Mammary epithelial cell (primary cell): ENCODE measurements around the gene GPX4.

ENCODE experiments used
- EZH2 ChIP-seq: IDR thresholded peaks from 2 replicates; pipeline ENCODE4 v1.6.1; 2012; ENCODE audit warnings: low read length, inconsistent platforms, borderline replicate concordance
- TF ChIP-seq, protein P1 (sequence below), 2 donors: IDR thresholded peaks in 1 of 2; conservative IDR thresholded peaks in 1 of 2; 2 replicates each; pipeline ENCODE4 v1.5.1; 2011 to 2012; ENCODE audit warnings: inconsistent platforms in 2 of 2, low read length in 2 of 2, mild to moderate bottlenecking in 2 of 2, control low read depth in 1 of 2, low read depth in 1 of 2; ENCODE audit not compliant: insufficient read depth in 1 of 2; ENCODE audit errors: extremely low read depth in 1 of 2

GRCh38 chr19:1107661-1108261, 4.0 kb downstream of the GPX4 start:
- TF ChIP-seq EZH2: no peak
- TF ChIP-seq, protein P1, sequence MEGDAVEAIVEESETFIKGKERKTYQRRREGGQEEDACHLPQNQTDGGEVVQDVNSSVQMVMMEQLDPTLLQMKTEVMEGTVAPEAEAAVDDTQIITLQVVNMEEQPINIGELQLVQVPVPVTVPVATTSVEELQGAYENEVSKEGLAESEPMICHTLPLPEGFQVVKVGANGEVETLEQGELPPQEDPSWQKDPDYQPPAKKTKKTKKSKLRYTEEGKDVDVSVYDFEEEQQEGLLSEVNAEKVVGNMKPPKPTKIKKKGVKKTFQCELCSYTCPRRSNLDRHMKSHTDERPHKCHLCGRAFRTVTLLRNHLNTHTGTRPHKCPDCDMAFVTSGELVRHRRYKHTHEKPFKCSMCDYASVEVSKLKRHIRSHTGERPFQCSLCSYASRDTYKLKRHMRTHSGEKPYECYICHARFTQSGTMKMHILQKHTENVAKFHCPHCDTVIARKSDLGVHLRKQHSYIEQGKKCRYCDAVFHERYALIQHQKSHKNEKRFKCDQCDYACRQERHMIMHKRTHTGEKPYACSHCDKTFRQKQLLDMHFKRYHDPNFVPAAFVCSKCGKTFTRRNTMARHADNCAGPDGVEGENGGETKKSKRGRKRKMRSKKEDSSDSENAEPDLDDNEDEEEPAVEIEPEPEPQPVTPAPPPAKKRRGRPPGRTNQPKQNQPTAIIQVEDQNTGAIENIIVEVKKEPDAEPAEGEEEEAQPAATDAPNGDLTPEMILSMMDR (conservative IDR thresholded peaks at IDR 0.05 in 1 of 2, IDR thresholded peaks at IDR 0.05 in 1 of 2; ENCODE audit: extremely low read depth in 1 of 2, insufficient read depth in 1 of 2, low read depth in 1 of 2, low read length in 2 of 2): no peak
